GM19455 (cell line): Measurements from ENCODE around the gene SUN1.
"Not testable (repeated sequence)": the region's sequence is repeated elsewhere in the genome, so short reads cannot be mapped to it uniquely, and the experiment has no call there.

Experiments used
- ATAC-seq: cut with Tn5 transposase; IDR thresholded peaks from one replicate; pipeline ENCODE4 v1.9.1; 2021; ENCODE audit not compliant: unreplicated experiment

The SUN1 gene, protein sequence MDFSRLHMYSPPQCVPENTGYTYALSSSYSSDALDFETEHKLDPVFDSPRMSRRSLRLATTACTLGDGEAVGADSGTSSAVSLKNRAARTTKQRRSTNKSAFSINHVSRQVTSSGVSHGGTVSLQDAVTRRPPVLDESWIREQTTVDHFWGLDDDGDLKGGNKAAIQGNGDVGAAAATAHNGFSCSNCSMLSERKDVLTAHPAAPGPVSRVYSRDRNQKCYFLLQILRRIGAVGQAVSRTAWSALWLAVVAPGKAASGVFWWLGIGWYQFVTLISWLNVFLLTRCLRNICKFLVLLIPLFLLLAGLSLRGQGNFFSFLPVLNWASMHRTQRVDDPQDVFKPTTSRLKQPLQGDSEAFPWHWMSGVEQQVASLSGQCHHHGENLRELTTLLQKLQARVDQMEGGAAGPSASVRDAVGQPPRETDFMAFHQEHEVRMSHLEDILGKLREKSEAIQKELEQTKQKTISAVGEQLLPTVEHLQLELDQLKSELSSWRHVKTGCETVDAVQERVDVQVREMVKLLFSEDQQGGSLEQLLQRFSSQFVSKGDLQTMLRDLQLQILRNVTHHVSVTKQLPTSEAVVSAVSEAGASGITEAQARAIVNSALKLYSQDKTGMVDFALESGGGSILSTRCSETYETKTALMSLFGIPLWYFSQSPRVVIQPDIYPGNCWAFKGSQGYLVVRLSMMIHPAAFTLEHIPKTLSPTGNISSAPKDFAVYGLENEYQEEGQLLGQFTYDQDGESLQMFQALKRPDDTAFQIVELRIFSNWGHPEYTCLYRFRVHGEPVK

DNA sequence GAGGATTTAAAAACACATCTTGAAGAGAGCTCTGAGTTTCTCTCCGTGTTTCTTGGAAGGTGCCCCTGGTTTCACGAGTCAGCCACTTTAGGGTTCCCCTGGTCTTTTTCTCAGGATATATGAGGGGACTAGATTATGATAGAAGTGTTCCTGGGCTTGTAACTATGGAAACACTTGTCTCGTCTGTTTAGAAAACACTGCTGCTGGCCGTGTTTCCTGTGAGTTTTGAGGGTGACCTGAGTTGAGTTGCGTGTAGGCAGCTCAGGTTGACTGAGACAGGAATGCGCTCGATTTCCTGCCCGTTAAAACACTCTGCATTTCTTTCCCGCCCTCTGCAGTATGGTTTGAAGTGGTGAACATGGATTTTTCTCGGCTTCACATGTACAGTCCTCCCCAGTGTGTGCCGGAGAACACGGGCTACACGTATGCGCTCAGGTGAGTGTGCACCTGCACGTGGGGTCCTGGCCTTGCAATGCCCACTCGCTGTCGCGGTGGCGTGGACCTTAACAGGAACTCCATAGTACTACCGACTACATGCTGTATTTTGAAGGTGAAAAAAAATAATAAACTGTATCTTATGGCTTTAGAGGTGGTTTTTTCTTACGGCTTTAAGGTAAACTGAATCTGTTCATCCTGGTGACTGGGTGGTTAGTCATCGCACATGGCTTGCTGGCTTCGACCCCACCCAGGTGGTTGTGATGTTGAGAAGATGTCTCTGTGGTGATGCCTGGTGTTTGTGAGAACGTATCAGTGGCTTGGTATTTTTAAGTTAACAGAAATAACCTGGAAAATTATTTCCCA lies at the start of gene SUN1:
Gene SUN1 (plus strand): TSS at position 310 of the 801 bp plus-strand sequence. CDS start 49 bp downstream, at position 359.
- ATAC-seq = peak; percentile 39

DNA sequence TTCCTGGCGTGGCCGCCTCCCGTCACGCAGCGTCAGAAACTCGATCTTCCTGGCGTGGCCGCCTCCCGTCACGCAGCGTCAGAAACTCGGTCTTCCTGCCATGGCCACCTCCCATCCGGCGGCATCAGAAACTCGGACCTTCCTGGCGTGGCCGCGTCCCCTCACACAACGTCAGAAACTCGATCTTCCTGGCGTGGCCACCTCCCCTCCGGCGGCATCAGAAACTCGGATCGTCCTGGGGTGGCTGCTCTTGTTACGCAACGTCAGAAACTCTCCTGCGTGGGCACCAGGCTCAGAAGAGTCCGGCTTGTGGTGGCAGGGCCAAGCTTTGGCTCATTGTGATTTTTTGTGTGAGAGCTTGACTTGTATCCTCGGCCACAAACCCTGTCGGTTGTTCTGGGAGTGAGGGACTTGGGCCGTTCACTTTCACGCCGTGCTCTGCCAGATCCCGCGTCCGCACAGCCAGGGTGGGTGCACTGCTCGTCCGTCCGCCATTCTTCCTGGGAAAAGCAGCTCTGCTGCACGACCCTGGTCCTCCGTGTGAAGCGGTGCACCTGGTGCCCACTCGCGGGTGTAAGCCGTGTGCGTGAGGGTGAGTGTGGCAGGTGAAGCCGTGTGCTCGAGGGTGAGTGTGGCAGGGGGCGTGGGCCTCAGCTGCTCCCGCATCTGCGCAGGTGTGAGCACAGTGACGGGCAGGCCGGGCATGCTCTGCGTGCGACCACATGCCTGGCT lies 49.4 kb upstream of the SUN1 start:
- ATAC-seq = no peak

DNA sequence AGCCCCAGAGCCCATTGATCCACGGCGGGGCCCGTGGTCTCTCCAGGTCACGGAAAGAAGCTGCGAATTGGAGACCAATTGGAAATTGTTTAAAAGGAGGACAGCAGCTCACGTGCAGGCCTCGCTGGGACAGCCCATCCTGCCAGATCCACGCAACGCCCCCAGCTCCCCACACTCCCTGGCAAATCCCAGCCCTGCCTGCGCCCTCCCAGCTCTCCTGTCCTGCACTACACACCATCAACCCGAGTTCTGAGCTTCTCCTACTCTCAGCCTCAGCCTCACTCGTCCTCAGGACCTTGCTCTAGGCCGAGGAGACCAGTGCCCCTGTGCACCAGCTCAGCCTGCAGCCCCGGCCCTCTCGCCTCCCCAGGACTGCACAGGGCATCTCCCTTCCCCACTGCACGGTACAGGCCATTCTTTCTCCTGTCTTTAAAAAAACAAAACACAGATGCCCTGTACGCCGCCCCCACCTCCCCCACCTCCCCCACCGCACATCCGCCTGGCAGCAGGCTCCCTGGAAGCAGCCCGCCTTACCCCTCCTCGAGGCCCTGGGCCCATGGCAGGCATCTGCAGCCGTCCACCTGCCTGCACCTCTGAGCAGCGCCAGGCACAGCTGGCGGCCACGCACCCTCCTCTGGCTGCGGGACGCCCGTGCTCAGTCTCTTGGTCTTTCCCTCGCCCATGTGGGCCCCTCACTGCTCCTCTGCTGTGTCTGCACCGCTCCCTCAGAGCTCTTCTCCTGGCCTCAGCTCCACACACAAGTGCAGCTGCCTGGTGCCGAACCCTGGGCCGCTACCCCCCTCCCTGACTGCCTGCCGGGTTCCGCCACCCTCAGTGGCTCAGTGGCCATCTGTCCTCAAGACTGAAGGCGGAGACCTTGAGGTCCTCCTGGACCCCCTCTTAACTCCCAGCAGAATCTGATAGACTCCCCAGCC lies 48.5 kb upstream of the SUN1 start:
- ATAC-seq = no peak

DNA sequence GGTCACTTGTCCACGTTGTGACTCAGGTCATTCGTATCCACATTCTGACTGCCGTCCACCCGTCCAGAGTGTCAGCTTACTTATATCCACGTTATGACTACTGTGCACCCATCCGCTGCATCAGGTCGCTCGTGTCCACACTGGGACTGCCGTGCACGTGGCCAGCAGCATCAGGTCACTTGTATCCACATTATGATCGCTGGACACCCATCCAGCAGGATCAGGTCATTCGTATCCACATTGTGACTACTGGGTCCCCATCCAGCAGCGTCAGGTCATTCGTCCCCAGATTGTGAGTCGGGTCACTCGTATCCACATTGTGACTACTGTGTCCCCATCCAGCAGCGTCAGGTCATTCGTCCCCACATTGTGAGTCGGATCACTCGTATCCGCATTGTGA lies 47.3 kb upstream of the SUN1 start:
- no peak for ATAC-seq

DNA sequence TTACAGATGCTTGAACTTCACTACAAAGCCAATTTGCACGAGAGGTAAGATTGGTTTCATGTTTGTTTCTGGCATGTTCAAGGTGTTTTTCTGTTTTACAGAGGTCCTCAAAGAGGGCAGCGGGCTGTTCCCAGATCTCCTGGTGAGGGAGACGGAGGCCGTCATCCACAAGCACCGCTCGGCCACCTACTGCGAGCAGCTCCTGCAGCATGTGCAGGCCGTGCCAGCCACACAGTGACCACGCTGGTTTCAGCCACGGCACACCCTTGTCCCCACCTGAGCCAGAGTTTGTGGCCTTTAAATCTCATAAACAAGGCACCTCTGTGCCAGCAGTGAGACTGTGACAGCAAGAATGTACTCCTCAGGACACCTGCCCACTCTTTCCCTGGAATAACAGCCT lies 46.9 kb upstream of the SUN1 start:
- ATAC-seq = no peak

DNA sequence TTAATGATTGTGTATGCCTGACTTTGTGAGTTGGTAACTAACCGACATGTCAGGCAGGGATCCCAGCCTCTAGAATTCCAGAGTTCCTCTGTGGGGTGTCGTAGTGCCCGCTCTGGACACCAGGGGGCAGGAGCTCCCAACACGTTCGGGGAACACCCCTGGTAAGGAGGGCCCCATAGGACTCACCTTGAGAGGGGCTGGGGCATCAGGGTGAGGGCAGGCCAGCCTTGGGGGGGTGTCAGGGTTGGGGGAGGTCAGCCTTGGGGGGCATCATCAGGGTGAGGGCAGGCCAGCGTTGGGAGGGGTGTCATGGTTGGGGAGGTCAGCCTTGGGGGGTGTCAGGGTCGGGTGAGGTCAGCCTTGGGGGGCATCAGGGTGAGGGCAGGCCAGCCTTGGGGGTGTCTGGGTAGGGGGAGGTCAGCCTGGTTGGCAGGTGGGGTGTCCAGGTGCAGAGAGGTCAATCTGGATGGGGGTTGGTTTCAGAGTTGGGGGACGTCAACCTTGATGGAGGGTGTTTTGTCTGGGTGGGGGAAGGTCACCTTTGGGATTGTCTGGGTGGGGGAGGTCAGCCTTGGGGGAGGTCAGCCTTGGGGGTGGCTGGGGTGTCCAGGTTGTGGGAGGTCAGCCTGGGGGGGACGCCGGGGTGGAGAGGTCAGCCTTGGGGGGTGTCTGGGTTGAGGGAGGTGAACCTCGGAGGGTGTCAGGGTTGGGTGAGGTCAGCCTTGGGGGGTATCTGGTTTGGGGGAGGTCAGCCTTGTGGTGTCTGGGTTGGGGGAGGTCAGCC lies 45.6 kb upstream of the SUN1 start:
- ATAC-seq = no peak

DNA sequence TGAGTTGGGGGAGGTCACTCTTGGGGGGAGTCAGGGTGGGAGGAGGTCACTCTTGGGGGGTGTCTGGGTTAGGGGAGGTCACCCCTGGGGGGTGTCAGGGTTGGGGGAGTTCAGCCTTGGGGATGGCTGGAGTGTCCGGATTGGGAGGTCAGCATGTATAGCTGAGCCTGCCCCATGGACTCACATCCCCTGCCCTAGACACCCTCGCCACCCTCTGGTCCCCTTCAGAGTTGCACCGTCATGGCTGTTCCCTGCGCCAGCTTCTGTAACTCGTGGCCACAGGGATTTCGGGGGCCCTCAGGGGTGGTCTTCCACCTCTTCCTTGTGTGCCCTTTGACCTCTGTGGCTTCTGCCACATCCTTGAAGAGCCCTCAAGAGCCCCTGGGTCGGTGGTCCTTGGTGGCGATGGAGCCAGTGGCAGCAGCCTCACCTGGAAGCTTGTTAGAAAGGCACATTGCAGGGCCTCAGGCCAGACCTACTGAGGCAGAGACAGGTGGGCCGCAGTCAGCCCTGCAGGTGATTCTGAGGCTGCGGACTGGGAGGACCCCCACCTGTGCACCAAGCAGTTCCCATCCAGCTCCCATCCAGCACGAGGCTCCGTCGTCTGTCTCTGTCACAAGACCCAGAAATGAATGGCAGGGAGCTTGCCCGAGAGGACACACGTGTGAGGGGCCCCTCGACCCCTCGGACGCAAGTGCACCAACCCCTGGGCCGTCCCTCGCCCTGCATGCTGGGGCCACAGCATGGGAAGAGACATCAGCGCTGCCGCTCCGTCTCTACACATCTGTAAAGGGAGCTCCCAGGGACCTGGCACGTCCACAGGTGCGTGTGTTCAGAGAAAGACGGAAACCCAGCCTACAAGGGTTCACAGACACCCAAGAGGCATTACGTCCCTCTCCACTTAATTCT lies 44.7 kb upstream of the SUN1 start:
- ATAC-seq = no peak

DNA sequence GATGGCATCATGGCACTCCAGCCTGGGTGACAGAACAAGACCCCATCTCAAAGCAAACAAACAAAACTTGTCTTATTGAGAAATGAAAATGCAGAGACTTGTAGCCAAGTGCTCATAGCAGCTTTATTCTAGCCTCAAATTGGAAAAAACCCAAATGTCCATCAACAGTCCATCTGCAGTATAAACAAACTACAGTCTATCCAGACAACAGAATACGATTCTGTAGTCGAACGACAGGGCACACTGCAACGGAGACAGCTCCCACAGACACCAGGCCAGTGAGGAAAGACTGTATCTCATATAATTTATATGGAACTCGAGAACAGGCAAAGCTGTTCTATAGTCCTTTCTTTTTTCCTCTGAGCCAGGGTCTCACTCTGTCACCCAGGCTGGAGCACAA lies 40.8 kb upstream of the SUN1 start:
- no peak for ATAC-seq

DNA sequence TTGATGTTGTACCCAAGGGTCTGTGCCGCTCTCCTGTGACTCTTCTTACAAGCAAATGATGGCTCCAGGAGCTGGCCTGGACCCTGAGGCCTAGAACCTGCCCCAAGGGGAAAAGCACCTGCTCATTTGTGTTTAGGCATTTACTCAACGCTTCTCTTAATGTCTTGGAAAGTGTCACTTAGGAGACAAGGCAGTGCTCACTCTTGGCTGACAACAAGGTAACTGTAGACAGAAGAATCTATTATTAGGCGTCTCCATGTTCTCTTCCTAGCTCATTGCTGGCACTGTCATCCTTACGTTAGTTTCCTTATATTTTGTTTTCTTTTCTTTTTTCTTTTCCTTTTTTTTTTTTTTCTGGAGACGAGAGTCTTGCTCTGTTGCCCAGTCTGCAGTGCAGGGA lies 38.1 kb upstream of the SUN1 start:
- ATAC-seq = no peak

DNA sequence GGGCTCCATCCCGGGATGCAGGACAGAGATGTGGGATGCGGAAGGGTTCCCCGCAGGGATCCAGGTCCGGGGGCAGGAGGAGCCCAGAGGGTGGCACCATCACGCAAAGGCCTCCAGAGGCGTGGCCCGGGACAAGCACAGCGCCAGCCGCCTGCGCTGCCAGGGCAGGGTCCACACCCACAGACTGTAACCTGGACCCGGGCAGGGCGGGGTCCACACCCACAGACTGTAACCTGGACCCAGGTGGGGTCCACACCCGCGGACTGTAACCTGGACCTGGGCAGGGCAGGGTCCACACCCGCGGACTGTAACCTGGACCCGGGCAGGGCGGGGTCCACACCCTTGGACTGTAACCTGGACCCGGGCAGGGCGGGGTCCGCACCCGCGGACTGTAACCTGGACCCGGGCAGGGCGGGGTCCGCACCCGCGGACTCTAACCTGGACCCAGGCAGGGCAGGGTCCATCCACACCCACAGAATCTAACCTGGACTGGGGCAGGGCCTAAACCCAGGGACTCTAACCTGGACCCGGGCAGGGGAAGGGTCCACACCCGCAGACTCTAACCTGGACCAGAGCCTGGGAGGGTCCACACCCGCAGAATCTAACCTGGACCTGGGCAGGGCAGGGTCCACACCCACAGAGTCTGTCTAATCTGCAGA lies 37.5 kb upstream of the SUN1 start:
- no peak for ATAC-seq

DNA sequence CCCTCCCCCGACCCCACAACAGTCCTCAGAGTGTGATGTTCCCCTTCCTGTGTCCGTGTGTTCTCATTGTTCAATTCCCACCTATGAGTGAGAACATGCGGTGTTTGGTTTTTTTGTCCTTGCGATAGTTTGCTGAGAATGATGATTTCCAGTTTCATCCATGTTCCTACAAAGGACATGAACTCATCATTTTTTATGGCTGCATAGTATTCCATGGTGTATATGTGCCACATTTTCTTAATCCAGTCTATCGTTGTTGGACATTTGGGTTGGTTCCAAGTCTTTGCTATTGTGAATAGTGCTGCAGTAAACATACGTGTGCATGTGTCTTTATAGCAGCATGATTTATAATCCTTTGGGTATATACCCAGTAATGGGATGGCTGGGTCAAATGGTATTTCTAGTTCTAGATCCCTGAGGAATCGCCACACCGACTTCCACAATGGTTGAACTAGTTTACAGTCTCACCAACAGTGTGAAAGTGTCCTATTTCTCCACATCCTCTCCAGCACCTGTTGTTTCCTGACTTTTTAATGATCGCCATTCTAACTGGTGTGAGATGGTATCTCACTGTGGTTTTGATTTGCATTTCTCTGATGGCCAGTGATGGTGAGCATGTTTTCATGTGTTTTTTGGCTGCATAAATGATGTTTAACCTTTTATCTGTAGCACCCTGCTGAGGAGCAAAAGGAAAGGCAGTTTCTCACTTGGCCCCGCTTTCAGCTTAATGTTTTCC lies 35.7 kb upstream of the SUN1 start:
- not testable (repeated sequence) for ATAC-seq

DNA sequence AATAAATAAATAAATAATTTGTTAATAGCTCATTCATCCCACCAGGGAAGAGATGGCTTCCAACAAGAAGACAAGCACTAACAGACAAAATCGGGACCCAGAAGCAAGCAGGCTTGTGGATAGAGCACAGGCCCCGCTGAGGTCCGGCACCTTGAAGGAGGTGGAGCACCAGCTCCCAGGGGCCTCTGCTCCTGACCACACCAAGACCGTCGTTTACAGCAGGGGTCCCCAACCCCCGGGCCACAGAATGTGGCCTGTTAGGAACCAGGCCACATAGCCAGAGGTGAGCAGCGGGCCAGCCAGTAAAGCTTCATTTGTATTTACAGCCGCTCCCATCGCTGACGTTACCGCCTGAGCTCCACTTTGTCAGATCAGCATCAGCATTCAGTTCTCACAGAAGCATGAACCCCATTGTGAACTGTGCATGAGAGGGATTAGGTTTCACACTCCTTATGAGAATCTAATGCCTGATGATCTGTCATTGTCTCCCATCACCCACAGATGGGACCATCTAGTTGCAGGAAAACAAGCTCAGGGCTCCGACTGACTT lies 33.3 kb upstream of the SUN1 start:
- ATAC-seq = no peak

DNA sequence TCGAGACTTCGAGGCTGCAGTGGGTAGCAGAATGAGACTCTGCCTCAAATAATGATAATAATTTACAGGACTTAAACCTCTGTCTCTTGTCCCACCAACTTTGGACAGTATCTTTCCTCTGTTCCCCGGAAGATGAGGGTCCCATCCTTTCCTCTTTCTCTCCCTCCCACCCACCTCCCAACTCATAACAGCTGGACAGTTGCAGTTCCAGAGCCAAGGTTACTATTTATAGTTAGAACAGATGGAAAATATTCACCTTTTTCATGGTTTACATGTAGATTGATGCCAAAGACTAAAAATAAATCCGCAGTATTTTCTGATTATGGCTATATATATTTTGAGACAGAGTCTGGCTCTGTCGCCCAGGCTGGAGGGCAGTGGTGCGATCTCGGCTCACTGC lies 31.6 kb upstream of the SUN1 start:
- ATAC-seq = no peak

DNA sequence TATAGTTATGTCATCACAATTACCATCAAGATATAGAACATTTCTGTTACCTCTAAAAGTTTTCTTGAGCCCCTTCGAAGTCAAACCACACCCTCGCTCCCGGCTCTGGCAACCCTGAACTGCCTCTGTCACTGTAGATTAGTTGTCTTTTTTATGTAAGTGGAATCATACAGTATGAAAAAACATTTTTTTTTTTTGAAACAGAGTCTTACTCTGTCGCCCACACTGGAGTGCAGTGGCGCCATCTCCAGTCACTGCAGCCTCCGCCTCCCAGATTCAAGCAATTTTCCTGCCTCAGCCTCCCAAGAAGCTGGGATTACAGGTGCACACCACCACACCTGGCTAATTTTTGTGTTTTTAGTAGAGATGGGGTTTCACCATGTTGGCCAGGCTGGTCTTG lies 30.9 kb upstream of the SUN1 start:
- not testable (repeated sequence) for ATAC-seq

DNA sequence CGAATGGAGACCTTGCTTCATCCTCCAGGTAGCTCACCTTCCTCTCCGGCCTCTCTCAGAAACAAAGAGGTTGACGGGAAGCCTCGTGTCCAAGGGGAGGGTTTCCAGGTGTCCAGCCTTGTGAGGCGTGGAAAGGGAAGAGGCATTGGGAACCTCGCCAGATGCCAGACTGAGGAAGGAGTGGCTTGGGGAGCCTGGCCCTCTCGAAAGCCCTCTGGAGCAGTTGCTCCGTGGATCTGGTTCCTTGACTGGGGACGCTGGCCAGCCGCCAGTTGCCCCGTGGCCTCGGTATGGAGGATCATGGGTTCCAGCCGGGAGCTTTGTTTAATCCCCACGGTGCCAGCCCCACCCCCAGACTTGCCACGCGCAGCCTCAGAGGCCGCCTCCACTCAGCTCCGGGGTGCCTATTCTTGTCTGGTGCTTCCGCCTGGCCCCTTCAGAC lies 30.3 kb upstream of the SUN1 start:
- ATAC-seq = no peak

DNA sequence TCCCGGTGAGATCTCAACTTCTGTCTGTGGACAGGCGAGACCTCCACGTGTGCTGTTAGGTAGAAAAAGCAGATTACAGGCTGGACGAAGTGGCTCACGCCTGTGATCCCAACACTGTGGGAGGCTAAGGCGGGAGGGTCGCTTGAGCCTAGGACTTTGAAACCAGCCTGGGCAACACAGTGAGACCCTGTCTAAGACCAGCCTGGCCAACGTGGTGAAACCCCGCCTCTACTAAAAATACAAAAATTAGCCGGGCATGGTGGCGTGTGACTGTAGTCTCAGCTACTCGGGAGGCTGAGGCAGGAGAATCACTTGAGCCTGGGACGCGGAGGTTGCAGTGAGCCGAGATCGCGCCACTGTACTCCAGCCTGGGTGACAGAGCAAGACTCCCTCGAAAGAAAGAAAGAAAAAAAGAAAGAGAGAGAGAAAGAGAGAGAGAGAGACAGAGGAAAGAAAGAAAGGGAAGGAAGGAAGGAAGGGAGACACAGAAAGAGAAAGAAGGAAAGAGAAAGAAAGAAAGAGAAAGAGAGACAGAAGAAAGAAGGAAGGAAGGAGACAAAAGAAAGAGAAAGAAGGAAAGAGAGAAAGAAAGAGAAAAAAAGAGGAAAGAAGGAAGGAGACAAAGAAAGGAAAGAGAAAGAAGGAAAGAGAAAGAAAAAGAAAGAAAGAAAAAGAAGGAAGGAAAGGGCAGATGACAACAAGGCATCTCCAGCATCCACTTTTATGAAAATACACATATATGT lies 29.6 kb upstream of the SUN1 start:
- ATAC-seq = no peak
